Esophagus (tissue), 2 donors: ENCODE measurements around the gene OR52M1. TPM values are rescaled to one million over a fixed set of nuclear protein-coding genes. Genes with fewer than 3 reads are reported as not detected.
"Not testable (repeated sequence)": the region's sequence is repeated elsewhere in the genome, so short reads cannot be mapped to it uniquely, and the experiment has no call there.

ENCODE experiments used
- H3K27ac ChIP-seq, 2 donors: one replicate each; pipeline ENCODE4 v1.5.1; 2013; ENCODE audit warnings: low read depth in 2 of 2, mild to moderate bottlenecking in 2 of 2, inconsistent platforms in 1 of 2, low read length in 1 of 2, moderate library complexity in 1 of 2
- H3K27me3 ChIP-seq, 2 donors: one replicate each; pipeline ENCODE4 v1.6.1; 2013; ENCODE audit warnings: low read length in 2 of 2, control low read depth in 1 of 2, mild to moderate bottlenecking in 1 of 2; ENCODE audit not compliant: insufficient read depth in 2 of 2, control insufficient read depth in 1 of 2
- H3K36me3 ChIP-seq, 2 donors: one replicate each; pipeline ENCODE4 v1.6.1; 2013; ENCODE audit warnings: low read length in 1 of 2; ENCODE audit not compliant: control insufficient read depth in 2 of 2, insufficient read depth in 2 of 2
- H3K4me1 ChIP-seq, 2 donors: one replicate each; pipeline ENCODE4 v1.6.1; 2013; ENCODE audit warnings: low read length in 1 of 2; ENCODE audit not compliant: control insufficient read depth in 2 of 2, insufficient read depth in 2 of 2
- H3K4me3 ChIP-seq, 2 donors: one replicate each; pipeline ENCODE4 v1.5.1; 2013; ENCODE audit warnings: low read length in 2 of 2, mild to moderate bottlenecking in 2 of 2, low read depth in 1 of 2, moderate library complexity in 1 of 2
- H3K9me3 ChIP-seq, 2 donors: one replicate each; pipeline ENCODE4 v1.6.1; 2013; ENCODE audit warnings: mild to moderate bottlenecking in 2 of 2, low read depth in 1 of 2, low read length in 1 of 2, moderate library complexity in 1 of 2; ENCODE audit not compliant: control insufficient read depth in 2 of 2, insufficient read depth in 1 of 2
- WGBS, 2 donors: extraction: QIAGEN DNeasy Blood & Tissue Kit; methylation state at CpG; one replicate each; pipeline ENCODE4 v1.1.7; 2013; 5-methylcytosine and 5-hydroxymethylcytosine counted together
- polyA plus RNA-seq, 2 donors: library from polyadenylated mRNA; stranded (reverse); fragments of 200-250 nt; gene quantifications; one replicate each; pipeline ENCODE4 v1.2.3, GENCODE V29; 2013
- donor health status: healthy with polysubstance abuse.
- donor health status: Bipolar disorder and iron deficiency.

The OR52M1 gene
- polyA plus RNA-seq, 2 donors: not detected

- Histone ChIP-seq H3K4me1 (peaks cover 0 to 3% of the 10 kb centered on the region in 2 donors), H3K9me3 (no peaks in the 10 kb centered on the region), H3K27me3 (peaks cover 0 to 3% of the 10 kb centered on the region in 2 donors), H3K4me3 (no peak overlapping the region), H3K36me3 (no peaks in the 10 kb centered on the region), H3K27ac (no peak overlapping the region)
- WGBS, 2 donors: 52 to 56% methylated on average over 1 of the region's 1 CpG
Measured at GRCh38 chr11:4523666-4524065, 21.3 kb upstream of the OR52M1 start.

- no peak overlapping the region for H3K27ac ChIP-seq
- no peaks in the 10 kb centered on the region for H3K27me3 ChIP-seq
- no peak overlapping the region for H3K4me3 ChIP-seq
- no peaks in the 10 kb centered on the region for H3K36me3 ChIP-seq
- H3K4me1 ChIP-seq: peaks cover 0 to 3% of the 10 kb centered on the region in 2 donors
- peaks cover 0 to 2% of the 10 kb centered on the region in 2 donors for H3K9me3 ChIP-seq
- WGBS, 2 donors: 89 to 93% methylated on average over 2 of the region's 2 CpGs
Measured at GRCh38 chr11:4527926-4528325, 17.1 kb upstream of the OR52M1 start.

- not testable (repeated sequence) for H3K27me3 ChIP-seq, H3K9me3 ChIP-seq, H3K36me3 ChIP-seq, H3K27ac ChIP-seq, H3K4me3 ChIP-seq, H3K4me1 ChIP-seq
- 59 to 63% methylated on average over 11 of the region's 11 CpGs for WGBS, 2 donors
Measured at GRCh38 chr11:4531686-4532085, 13.3 kb upstream of the OR52M1 start.

- H3K27ac ChIP-seq: no peak overlapping the region
- H3K36me3 ChIP-seq: no peaks in the 10 kb centered on the region
- no peaks in the 10 kb centered on the region for H3K27me3 ChIP-seq
- no peaks in the 10 kb centered on the region for H3K4me1 ChIP-seq
- no peak overlapping the region for H3K4me3 ChIP-seq
- WGBS, 2 donors: 23 to 26% methylated on average over 3 of the region's 3 CpGs
- H3K9me3 ChIP-seq: no peaks in the 10 kb centered on the region
Measured at GRCh38 chr11:4539603-4540219, 5.3 kb upstream of the OR52M1 start.

- Histone ChIP-seq H3K4me3 (no peak overlapping the region), H3K36me3 (no peaks in the 10 kb centered on the region), H3K27me3 (no peaks in the 10 kb centered on the region), H3K4me1 (no peaks in the 10 kb centered on the region), H3K9me3 (no peaks in the 10 kb centered on the region), H3K27ac (no peak overlapping the region)
- 35 to 60% methylated on average over 1 of the region's 1 CpG for WGBS, 2 donors
Measured at GRCh38 chr11:4541071-4541470, 3.9 kb upstream of the OR52M1 start.

- no peaks in the 10 kb centered on the region for H3K36me3 ChIP-seq
- H3K4me1 ChIP-seq: no peaks in the 10 kb centered on the region
- no peak overlapping the region for H3K27ac ChIP-seq
- H3K9me3 ChIP-seq: no peaks in the 10 kb centered on the region
- H3K4me3 ChIP-seq: no peak overlapping the region
- no peaks in the 10 kb centered on the region for H3K27me3 ChIP-seq
Measured at GRCh38 chr11:4543561-4543960, 1.4 kb upstream of the OR52M1 start.

- Histone ChIP-seq H3K36me3 (no peaks in the 10 kb centered on the region), H3K27ac (no peak overlapping the region), H3K4me3 (no peak overlapping the region), H3K4me1 (no peaks in the 10 kb centered on the region), H3K9me3 (peaks cover 3 to 6% of the 10 kb centered on the region in 2 donors), H3K27me3 (no peaks in the 10 kb centered on the region)
- WGBS, 2 donors: 54 to 76% methylated on average over 1 of the region's 1 CpG
Measured at GRCh38 chr11:4546878-4547277, 1.9 kb downstream of the OR52M1 start.

- Histone ChIP-seq H3K9me3 (peaks cover 3 to 6% of the 10 kb centered on the region in 2 donors), H3K4me3 (no peak overlapping the region), H3K27ac (no peak overlapping the region), H3K4me1 (no peaks in the 10 kb centered on the region), H3K27me3 (no peaks in the 10 kb centered on the region), H3K36me3 (no peaks in the 10 kb centered on the region)
- 80 to 81% methylated on average over 4 of the region's 4 CpGs for WGBS, 2 donors
Measured at GRCh38 chr11:4547416-4547815, 2.4 kb downstream of the OR52M1 start.

GRCh38 chr11:4551346-4551979 lies 6.5 kb downstream of the OR52M1 start:
- H3K27ac ChIP-seq: no peak overlapping the region
- no peaks in the 10 kb centered on the region for H3K4me1 ChIP-seq
- WGBS, 2 donors: 79 to 83% methylated on average over 8 of the region's 8 CpGs
- H3K4me3 ChIP-seq: no peak overlapping the region
- no peaks in the 10 kb centered on the region for H3K36me3 ChIP-seq
- no peaks in the 10 kb centered on the region for H3K27me3 ChIP-seq
- peaks cover 3 to 6% of the 10 kb centered on the region in 2 donors for H3K9me3 ChIP-seq
